GM19463 (cell line): ENCODE results near the gene ARPC3.
"Not testable (repeated sequence)": the region's sequence is repeated elsewhere in the genome, so short reads cannot be mapped to it uniquely, and the experiment has no call there.

Experiments
- ATAC-seq: cut with Tn5 transposase; IDR thresholded peaks from one replicate; pipeline ENCODE4 v1.9.1; 2021; ENCODE audit warnings: mild to moderate bottlenecking, moderate library complexity; ENCODE audit not compliant: unreplicated experiment

The ARPC3 gene

DNA sequence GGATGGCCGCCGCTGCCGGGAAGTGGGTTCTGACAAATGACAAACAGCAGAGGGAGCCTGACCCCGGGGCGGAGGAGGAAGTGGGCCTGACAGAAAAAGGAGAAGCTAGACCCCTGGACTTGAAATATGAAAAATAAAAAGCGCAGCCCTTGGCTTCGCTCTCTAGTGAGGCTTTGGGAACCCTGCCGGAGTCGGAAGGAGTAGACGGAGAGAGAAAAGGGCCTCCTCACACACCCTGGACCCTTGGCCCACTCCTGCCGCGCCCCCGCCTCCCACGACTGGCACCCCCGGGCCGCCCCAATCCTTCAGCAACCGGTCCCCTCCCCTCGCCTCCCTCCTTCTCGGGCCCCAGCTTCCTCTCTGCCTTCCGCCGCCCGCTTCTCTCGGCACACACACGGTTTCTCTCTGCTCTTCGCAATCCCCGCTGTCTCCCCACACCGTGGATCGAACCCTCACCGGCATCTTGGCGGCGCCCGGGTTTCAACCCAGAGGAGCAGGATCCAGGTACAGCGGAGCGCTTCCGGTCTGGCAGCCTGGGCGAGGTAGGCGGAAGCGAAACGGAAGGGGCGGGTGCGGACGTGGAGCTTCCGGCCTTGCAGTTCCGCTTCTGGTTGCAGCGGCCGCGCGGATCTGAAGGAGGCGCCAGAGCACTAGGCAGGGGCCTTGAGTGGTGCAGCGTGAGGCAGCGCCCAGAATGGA lies at the start of gene ARPC3:
Gene ARPC3 (minus strand): TSS at position 539 of the 699 bp plus-strand sequence. CDS start 77 bp downstream, at position 462.
- peak; percentile 97 for ATAC-seq

DNA sequence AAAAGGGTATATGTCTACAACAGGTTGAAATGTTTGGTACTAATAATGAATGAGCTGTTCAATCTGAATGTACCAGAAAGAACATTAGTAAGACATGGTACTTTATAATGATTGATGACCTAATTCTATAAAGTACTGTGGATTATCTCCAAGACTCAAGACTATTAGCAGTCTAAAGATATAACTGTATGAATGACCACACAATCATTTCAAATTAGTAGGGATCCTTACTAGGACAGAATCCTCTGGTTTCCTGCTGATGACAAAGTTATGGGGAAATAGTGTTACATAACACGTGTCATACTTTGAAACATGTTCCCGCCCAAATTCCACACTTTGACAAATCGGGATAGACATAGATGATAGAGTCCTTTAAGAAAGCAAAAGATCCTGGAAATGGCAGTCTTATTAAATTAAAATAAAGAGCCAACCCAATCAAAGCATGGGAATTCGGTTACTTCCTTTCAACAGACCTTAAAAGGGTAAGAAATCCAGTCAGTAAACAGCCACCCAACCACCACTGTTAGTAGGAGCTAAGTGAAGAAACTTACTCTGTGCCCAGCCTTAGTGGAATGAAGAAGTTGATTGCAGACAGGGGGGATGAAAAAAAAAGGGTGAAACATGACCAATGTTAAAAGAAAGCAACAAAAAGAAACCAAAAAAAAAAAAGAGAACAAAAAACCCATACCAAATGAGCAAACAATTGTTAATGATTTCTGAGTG lies 49.0 kb upstream of the ARPC3 start:
- ATAC-seq, result no peak

GRCh38 chr12:110475426-110475825 lies 25.3 kb upstream of the ARPC3 start:
- ATAC-seq, result no peak

- ATAC-seq, result peak; percentile 73
Observed at GRCh38 chr12:110468214-110469048, 18.3 kb upstream of the ARPC3 start, which contains the start of the genes FAM216A and GPN3. FAM216A (plus strand) TSS chr12:110468845; CDS start chr12:110468876, 31 bp downstream. GPN3 (minus strand) TSS chr12:110468257; CDS start chr12:110468203, 54 bp downstream.

- ATAC-seq, result no peak
Observed at GRCh38 chr12:110467847-110468213, 17.7 kb upstream of the ARPC3 start.

GRCh38 chr12:110466791-110467190 lies 16.7 kb upstream of the ARPC3 start:
- ATAC-seq, result no peak

- not testable (repeated sequence) for ATAC-seq
Observed at GRCh38 chr12:110465765-110466164, 15.6 kb upstream of the ARPC3 start.

DNA sequence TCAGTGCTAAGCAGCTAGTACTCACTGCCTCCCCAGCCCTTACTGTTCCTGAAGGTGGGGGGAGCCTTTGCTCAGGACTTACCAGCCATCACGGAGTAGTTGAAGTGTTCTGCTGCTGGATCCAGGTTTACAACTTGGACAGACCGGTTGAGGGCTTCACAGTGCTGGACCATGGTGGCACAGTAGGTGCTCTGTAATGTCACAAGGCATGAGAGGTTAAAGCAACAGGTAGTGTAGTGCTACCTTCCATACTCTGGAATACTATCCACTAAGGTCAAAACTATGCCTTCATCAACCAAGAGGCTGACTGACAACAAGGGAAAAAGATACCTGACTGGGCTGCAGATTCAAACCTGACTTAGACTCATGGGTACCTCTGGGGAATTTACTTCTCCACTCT lies 14.9 kb upstream of the ARPC3 start:
- no peak for ATAC-seq

GRCh38 chr12:110461189-110461588 lies 11.1 kb upstream of the ARPC3 start:
- not testable (repeated sequence) for ATAC-seq

- ATAC-seq, result no peak
Observed at GRCh38 chr12:110458756-110459155, 8.6 kb upstream of the ARPC3 start.

GRCh38 chr12:110453569-110454296 lies 3.6 kb upstream of the ARPC3 start:
- ATAC-seq, result no peak

- ATAC-seq, result no peak
Observed at GRCh38 chr12:110451263-110451662, 1.1 kb upstream of the ARPC3 start.

DNA sequence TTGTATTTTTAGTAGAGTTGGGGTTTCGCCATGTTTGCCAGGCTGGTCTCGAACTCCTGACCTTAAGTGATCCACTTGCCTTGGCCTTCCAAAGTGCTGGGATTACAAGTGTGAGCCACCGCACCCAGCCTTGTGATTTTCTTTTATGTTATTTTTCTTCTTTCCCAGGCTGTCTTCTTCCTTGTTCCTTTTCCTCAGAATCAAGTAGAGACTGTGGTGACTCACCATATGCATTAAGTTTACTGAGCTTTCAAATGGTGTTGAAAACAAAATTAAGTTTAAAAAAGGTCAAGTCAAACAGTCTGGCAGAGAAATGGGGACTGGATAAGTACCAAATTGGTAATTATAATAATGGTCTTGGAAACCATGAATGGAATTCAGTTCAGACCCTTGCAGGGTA lies 5.7 kb downstream of the ARPC3 start:
- ATAC-seq, result no peak

DNA sequence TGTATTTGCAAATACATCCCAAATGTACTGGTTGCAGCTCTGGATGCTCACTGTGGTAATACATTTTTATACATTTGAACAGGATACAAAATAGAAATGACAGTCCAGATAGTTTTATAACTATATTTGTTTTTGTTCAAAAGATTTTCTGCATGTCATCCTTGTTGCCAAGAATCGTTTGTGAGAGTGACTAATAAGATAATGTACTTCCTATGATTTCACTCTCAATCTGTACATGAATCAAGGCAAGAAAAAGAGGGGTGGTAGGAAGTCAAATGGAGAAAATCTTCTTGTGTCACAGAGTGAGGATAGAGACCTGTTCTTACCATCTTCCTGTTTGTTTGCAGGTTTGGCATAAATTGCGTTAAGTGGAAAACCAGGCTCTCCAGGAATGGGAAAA lies 13.9 kb downstream of the ARPC3 start:
- ATAC-seq, result no peak

DNA sequence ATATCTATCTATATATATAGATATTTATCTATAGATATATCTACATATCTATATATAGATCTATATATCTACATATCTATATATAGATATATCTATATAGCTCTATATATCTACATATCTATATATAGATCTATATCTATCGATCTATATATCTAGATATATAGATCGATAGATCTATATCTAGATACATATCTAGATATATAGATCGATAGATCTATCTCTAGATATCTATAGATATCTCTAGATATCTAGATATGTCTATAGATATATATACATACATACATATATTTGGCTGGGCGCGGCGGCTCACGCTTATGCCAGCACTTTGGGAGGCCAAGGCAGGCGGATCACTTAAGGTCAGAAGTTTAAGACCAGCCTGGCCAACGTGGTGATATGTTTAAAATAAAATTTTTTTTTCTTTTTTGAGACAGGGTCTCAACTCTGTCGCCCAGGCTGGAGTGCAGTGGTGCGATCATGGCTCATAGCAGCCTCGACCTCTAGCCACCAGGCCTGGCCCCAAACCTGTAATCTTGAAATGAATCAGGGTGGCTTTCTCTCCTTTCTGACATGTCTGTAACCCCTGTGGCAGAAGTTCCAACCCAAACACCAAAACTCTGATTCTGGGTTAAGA lies 18.1 kb downstream of the ARPC3 start:
- no peak for ATAC-seq

GRCh38 chr12:110429676-110430075 lies 20.5 kb downstream of the ARPC3 start:
- not testable (repeated sequence) for ATAC-seq

- ATAC-seq, result no peak
Observed at GRCh38 chr12:110426406-110426805, 23.7 kb downstream of the ARPC3 start.

DNA sequence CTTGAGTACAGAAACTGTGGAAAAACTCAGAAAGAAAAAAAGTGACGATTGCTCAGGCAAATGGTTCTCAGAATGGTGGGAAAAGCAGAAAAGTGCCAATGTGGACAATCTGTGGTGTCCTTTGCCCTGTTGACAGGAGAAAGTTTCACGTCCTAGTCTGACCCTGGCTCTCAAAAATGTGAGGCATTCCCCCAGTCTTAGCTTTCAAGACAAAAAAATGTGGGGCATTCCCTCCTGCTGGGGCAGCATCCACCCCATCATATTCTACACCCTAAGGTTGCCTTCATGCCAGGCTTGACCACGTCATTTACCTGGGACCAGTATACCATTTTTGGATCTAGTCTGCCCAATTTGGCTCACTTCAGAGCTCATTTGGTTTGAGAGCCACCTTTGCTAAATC lies 25.9 kb downstream of the ARPC3 start:
- no peak for ATAC-seq

GRCh38 chr12:110421701-110422100 lies 28.4 kb downstream of the ARPC3 start:
- no peak for ATAC-seq

DNA sequence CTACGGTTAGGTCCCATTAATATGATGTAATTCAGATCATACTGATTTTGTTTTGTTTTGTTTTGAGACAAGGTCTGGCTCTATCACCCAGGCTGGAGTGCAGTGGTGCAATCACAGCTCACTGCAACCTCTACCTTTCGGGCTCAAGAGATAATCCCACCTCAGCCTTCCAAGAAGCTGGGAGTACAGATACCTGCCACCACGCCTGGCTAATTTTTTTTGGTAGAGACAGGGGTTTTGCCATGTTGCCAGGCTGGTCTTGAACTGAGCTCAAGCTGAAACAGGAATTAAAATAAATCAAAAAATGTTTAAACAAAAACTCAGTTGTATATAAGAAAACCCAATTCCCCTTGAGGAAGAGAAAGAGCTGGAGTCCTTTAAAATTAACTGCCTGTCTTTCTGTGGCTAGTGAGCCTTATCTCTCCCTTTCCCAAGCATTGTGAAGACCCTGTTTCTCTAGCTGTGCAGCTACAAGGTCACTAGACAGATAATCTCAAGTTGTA lies 28.9 kb downstream of the ARPC3 start:
- no peak for ATAC-seq
